KMS-11 (cell line): Measurements from ENCODE around the gene CACNA1E.

Experiments used
- H2AFZ ChIP-seq: fragments of 200-600 bp; sonication (generic); 2 replicates; pipeline ENCODE4 v1.6.1; 2016; ENCODE audit warnings: antibody characterized with exemption, mixed run types, low read depth
- H3K27ac ChIP-seq: fragments of 200-600 bp; sonication (generic); 2 replicates; pipeline ENCODE4 v1.6.1; 2016; ENCODE audit warnings: mild to moderate bottlenecking, mixed run types
- H3K27me3 ChIP-seq: fragments of 200-600 bp; sonication (generic); 2 replicates; pipeline ENCODE4 v1.6.1; 2017; ENCODE audit warnings: mild to moderate bottlenecking, low read depth, mixed run types, moderate library complexity; ENCODE audit not compliant: insufficient read depth
- H3K36me3 ChIP-seq: fragments of 200-600 bp; sonication (generic); 2 replicates; pipeline ENCODE4 v1.6.1; 2017; ENCODE audit warnings: mild to moderate bottlenecking, mixed run types; ENCODE audit not compliant: insufficient read depth
- H3K4me1 ChIP-seq: fragments of 200-600 bp; sonication (generic); 2 replicates; pipeline ENCODE4 v1.6.1; 2016; ENCODE audit warnings: mild to moderate bottlenecking, low read depth, mixed run types; ENCODE audit not compliant: poor library complexity, severe bottlenecking
- H3K4me2 ChIP-seq: fragments of 200-600 bp; sonication (generic); 2 replicates; pipeline ENCODE4 v1.7.0; 2016; ENCODE audit warnings: mild to moderate bottlenecking, mixed run types
- H3K4me3 ChIP-seq: fragments of 200-600 bp; sonication (generic); IDR thresholded peaks from 2 replicates; pipeline ENCODE4 v1.6.1; 2017; ENCODE audit warnings: low read depth, low read length, mixed read lengths; ENCODE audit not compliant: insufficient read depth
- H3K79me2 ChIP-seq: fragments of 200-600 bp; sonication (generic); 2 replicates; pipeline ENCODE4 v1.6.1; 2016; ENCODE audit warnings: low read depth, mixed run types; ENCODE audit not compliant: insufficient read depth
- H3K9ac ChIP-seq: fragments of 200-600 bp; sonication (generic); 2 replicates; pipeline ENCODE4 v1.6.1; 2016; ENCODE audit warnings: mild to moderate bottlenecking, mixed run types
- H4K20me1 ChIP-seq: fragments of 200-600 bp; sonication (generic); 2 replicates; pipeline ENCODE4 v1.6.1; 2016; ENCODE audit warnings: mild to moderate bottlenecking, mixed run types; ENCODE audit not compliant: insufficient read depth
- CTCF ChIP-seq: fragments of 200-600 bp; sonication (generic); conservative IDR thresholded peaks from 2 replicates; pipeline ENCODE4 v1.6.1; 2017; ENCODE audit warnings: low read depth, mild to moderate bottlenecking, antibody characterized with exemption, low read length, moderate library complexity, mixed read lengths

The CACNA1E gene

GRCh38 chr1:181784039-181784683 lies 300.8 kb downstream of the CACNA1E start:
- Histone ChIP-seq H3K4me3 (no peak overlapping the region), H3K4me2 (no peak overlapping the region), H3K9ac (no peak overlapping the region), H2AFZ (no peak overlapping the region), H3K36me3 (no peaks in the 10 kb centered on the region), H3K27ac (no peak overlapping the region), H4K20me1 (no peaks in the 10 kb centered on the region), H3K79me2 (no peaks in the 10 kb centered on the region), H3K4me1 (no peaks in the 10 kb centered on the region), H3K27me3 (no peaks in the 10 kb centered on the region)
- TF ChIP-seq CTCF = no peak

GRCh38 chr1:181789395-181789794 lies 306.1 kb downstream of the CACNA1E start:
- no peaks in the 10 kb centered on the region for H3K27me3 ChIP-seq

GRCh38 chr1:181791721-181792120 lies 308.4 kb downstream of the CACNA1E start:
- H2AFZ ChIP-seq = no peak overlapping the region
- TF ChIP-seq CTCF = no peak
- no peaks in the 10 kb centered on the region for H3K4me1 ChIP-seq
- no peak overlapping the region for H3K4me2 ChIP-seq
- H4K20me1 ChIP-seq = no peaks in the 10 kb centered on the region
- H3K79me2 ChIP-seq = no peaks in the 10 kb centered on the region
- no peaks in the 10 kb centered on the region for H3K36me3 ChIP-seq
- no peaks in the 10 kb centered on the region for H3K27me3 ChIP-seq
- H3K4me3 ChIP-seq = no peak overlapping the region
- no peak overlapping the region for H3K9ac ChIP-seq
- no peak overlapping the region for H3K27ac ChIP-seq

More at GRCh38 chr1:181789395-181789794, 306.1 kb downstream of the CACNA1E start:
- TF ChIP-seq CTCF = no peak
- no peak overlapping the region for H3K4me3 ChIP-seq
- H3K4me2 ChIP-seq = no peak overlapping the region
- H3K4me1 ChIP-seq = no peaks in the 10 kb centered on the region
- H4K20me1 ChIP-seq = no peaks in the 10 kb centered on the region
- no peaks in the 10 kb centered on the region for H3K79me2 ChIP-seq
- H3K27ac ChIP-seq = no peak overlapping the region
- no peak overlapping the region for H2AFZ ChIP-seq
- no peaks in the 10 kb centered on the region for H3K36me3 ChIP-seq
- no peak overlapping the region for H3K9ac ChIP-seq

- Histone ChIP-seq H4K20me1 (no peaks in the 10 kb centered on the region), H3K27ac (no peak overlapping the region), H3K9ac (no peak overlapping the region), H3K4me1 (no peaks in the 10 kb centered on the region), H3K4me3 (no peak overlapping the region), H3K36me3 (no peaks in the 10 kb centered on the region), H3K27me3 (no peaks in the 10 kb centered on the region), H3K79me2 (no peaks in the 10 kb centered on the region), H3K4me2 (no peak overlapping the region), H2AFZ (no peak overlapping the region)
- no peak for TF ChIP-seq CTCF
These were observed 310.5 kb downstream of the CACNA1E start for GRCh38 chr1:181793831-181794230.
